ENCODE results near the gene MBTPS1. TPM values are rescaled to one million over a fixed set of nuclear protein-coding genes. Genes with fewer than 3 reads are reported as not detected.

MBTPS1 gene
- total and polyA plus RNA-seq, 9 of the 15 experiments (the other 6 are each of a cell fraction or from before 2014, with no cell fraction given), result 2.8 to 57.6 (median 43.8) TPM

DNA sequence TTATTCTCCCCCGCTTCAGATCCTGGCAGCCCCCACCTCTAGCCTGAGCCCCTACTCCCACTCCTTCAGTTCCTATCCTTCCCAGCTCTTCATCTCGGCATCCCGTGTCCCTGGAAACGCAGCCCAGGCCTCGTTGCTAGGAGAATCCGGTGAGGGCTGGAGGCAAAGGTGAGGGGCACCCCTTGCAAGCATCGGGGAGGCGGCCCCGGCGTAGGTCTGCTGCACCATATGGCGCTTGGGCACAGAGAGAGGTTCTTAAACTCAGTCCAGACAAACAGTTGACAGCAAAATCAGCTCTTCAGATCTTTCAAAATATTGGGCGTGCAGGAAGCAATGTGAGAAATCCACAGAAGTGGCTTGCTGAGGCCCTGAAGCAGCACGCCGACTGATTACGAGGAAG is 89.1 kb downstream of the MBTPS1 start:
- ChIA-PET CTCF (ENCODE audit: low intra/inter-chr PET ratio) (interaction anchor here (1.0 kb wide), 1 partner anchor 60 kb away, joined by 3 read pairs; no protein-coding TSS in a partner anchor), POLR2A (interaction anchor here (0.8 to 1.7 kb wide), 4 partner anchors 10 to 17 kb away, joined by 3 to 9 read pairs (median 4); no protein-coding TSS in a partner anchor)
- Histone ChIP-seq H3K9ac (ENCODE audit: insufficient read depth in 1 of 2, low read depth in 2 of 2, low read length in 2 of 2) (no peak overlapping the region), H3K27me3 (ENCODE audit: control insufficient read depth in 2 of 2, insufficient read depth in 2 of 2, low read length in 2 of 2) (peaks cover 82 to 98% of the 10 kb centered on the region in 2 experiments), H3K27ac (ENCODE audit: extremely low read depth, low read depth, low read length) (no peak overlapping the region), H3K4me1 (replicated peaks in 1 of 2; ENCODE audit: control insufficient read depth in 2 of 2, insufficient read depth in 2 of 2, low read length in 2 of 2) (0 out of 5 replicates have a peak, but pooled peaks cover 0 to 4% of the 10 kb centered on the region in 2 experiments), H3K9me1 (ENCODE audit: control insufficient read depth, insufficient read depth, low read length) (peaks cover 3% of the 10 kb centered on the region), H4K20me1 (replicated peaks; ENCODE audit: control insufficient read depth, insufficient read depth, low read length) (0 out of 2 replicates have a peak, but pooled peaks cover 12% of the 10 kb centered on the region), H2AFZ (ENCODE audit: low read depth, low read length) (no peak overlapping the region), H3K9me3 (replicated peaks; ENCODE audit: control insufficient read depth, insufficient read depth, low read depth, low read length) (no peaks in the 10 kb centered on the region), H3K36me3 (ENCODE audit: control insufficient read depth, insufficient read depth, low read length) (no peaks in the 10 kb centered on the region), H3K4me3 (no peak overlapping the region), H3K4me2 (ENCODE audit: insufficient read depth, low read length) (no peak overlapping the region), H3K79me2 (ENCODE audit: control insufficient read depth, insufficient read depth, low read length) (no peaks in the 10 kb centered on the region)
- TF ChIP-seq KLF13 (tag; IDR thresholded peaks at IDR 0.05; ENCODE audit: borderline replicate concordance, low read depth) (no peak), PYGO2 (tag; IDR thresholded peaks at IDR 0.05) (no peak), ZNF121 (CRISPR knock-in tag; conservative IDR thresholded peaks at IDR 0.05) (no peak), NCOA1 (IDR thresholded peaks at IDR 0.05; ENCODE audit: low read depth) (no peak), SRSF9 (IDR thresholded peaks at IDR 0.05; ENCODE audit: borderline replicate concordance, low read depth, low read length) (no peak), ILK (tag; IDR thresholded peaks at IDR 0.05; ENCODE audit: borderline replicate concordance, low read depth) (no peak), ZNF561 (CRISPR knock-in tag; conservative IDR thresholded peaks at IDR 0.05) (no peak), LCOR (CRISPR knock-in tag; IDR thresholded peaks at IDR 0.05) (no peak), RAD21 (CRISPR knock-in tag; conservative IDR thresholded peaks at IDR 0.05 in 1 of 2, IDR thresholded peaks at IDR 0.05 in 1 of 2) (no peak), BHLHE40 (IDR thresholded peaks at IDR 0.05; ENCODE audit: low read length) (no peak), ZNF41 (CRISPR knock-in tag; conservative IDR thresholded peaks at IDR 0.05) (no peak)
- TF ChIP-seq, protein P1, sequence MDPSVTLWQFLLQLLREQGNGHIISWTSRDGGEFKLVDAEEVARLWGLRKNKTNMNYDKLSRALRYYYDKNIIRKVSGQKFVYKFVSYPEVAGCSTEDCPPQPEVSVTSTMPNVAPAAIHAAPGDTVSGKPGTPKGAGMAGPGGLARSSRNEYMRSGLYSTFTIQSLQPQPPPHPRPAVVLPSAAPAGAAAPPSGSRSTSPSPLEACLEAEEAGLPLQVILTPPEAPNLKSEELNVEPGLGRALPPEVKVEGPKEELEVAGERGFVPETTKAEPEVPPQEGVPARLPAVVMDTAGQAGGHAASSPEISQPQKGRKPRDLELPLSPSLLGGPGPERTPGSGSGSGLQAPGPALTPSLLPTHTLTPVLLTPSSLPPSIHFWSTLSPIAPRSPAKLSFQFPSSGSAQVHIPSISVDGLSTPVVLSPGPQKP (CRISPR knock-in tag; IDR thresholded peaks at IDR 0.05), result no peak
- TF ChIP-seq, protein P2, sequence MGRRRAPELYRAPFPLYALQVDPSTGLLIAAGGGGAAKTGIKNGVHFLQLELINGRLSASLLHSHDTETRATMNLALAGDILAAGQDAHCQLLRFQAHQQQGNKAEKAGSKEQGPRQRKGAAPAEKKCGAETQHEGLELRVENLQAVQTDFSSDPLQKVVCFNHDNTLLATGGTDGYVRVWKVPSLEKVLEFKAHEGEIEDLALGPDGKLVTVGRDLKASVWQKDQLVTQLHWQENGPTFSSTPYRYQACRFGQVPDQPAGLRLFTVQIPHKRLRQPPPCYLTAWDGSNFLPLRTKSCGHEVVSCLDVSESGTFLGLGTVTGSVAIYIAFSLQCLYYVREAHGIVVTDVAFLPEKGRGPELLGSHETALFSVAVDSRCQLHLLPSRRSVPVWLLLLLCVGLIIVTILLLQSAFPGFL (CRISPR knock-in tag; IDR thresholded peaks at IDR 0.05), result no peak
- no TSS peak for BruUV-seq (replicated peaks)
- intact Hi-C loops (cut with micrococcal nuclease), result no loop called here
- in situ Hi-C loops (cut with MboI), result no loop called here
- no peak for DNase-seq (ENCODE audit: extremely low read depth in 1 of 4, low spot score in 3 of 4)
- WGBS (ENCODE audit: insufficient coverage, low coverage, missing lambda C conversion rate), result 8% methylated on average over 15 of the region's 15 CpGs
- no peak for ATAC-seq
- FAIRE-seq, result no peak
